Measurements from ENCODE around the gene CCDC198. TPM values are rescaled to one million over a fixed set of nuclear protein-coding genes. Genes with fewer than 3 reads are reported as not detected.
A peak's percentile ranks its signal among the peaks of the same experiment; 100 is the strongest.

CCDC198 gene
- total and polyA plus RNA-seq, 2 donors (not counting 3 experiments of a cell fraction or from before 2014, with no cell fraction given): not detected

- TF ChIP-seq JUN (IDR thresholded peaks at IDR 0.05; ENCODE audit: borderline replicate concordance, insufficient read depth, insufficient read length, low read depth) (peak; percentile 24), GATA2 (IDR thresholded peaks at IDR 0.05; ENCODE audit: insufficient read depth, insufficient read length, low read depth, low read length) (no peak), FOS (IDR thresholded peaks at IDR 0.05; ENCODE audit: borderline replicate concordance, insufficient read depth, low read length) (peak; percentile 17)
- no peaks in the 10 kb centered on the region for H3K36me3 ChIP-seq (ENCODE audit: control insufficient read depth in 2 of 2, extremely low read depth in 1 of 2, insufficient read depth in 2 of 2, low read length in 2 of 2)
- no peak overlapping the region for H3K27ac ChIP-seq (ENCODE audit: insufficient read depth, low read depth, low read length)
- no peak for DNase-seq (ENCODE audit: low read depth, low spot score)
- H3K9me1 ChIP-seq (replicated peaks; ENCODE audit: control insufficient read depth, extremely low read depth, insufficient read depth, low read length): no peaks in the 10 kb centered on the region
- no peak for FAIRE-seq
- BruUV-seq (replicated peaks): no TSS peak
- no peaks in the 10 kb centered on the region for H4K20me1 ChIP-seq (replicated peaks; ENCODE audit: control insufficient read depth, extremely low read depth, insufficient read depth, low read length)
- CTCF ChIA-PET: no interaction called here
- no peak overlapping the region for H3K4me3 ChIP-seq (replicated peaks in 1 of 3; ENCODE audit: insufficient read depth in 1 of 3, low read depth in 1 of 3, low read length in 3 of 3)
- H3K9ac ChIP-seq (replicated peaks; ENCODE audit: extremely low read depth, insufficient read depth, low read length): no peak overlapping the region
- POLR2A ChIA-PET: no interaction called here
- peaks cover 0 to 6% of the 10 kb centered on the region in 2 experiments for H3K27me3 ChIP-seq (ENCODE audit: control insufficient read depth in 2 of 2, insufficient read depth in 2 of 2, low read length in 2 of 2)
- no peak overlapping the region for H3K4me2 ChIP-seq (ENCODE audit: insufficient read depth, low read length)
- H3K4me1 ChIP-seq (ENCODE audit: control insufficient read depth, extremely low read depth, insufficient read depth, low read length): no peaks in the 10 kb centered on the region
- intact Hi-C loops (cut with micrococcal nuclease): no loop called here
- H3K9me3 ChIP-seq (replicated peaks; ENCODE audit: control insufficient read depth, insufficient read depth, low read length): no peaks in the 10 kb centered on the region
- dilution Hi-C loops (cut with MboI; ENCODE audit: extremely low pct_ligation_motif_present, low sequenced_read_pairs): no loop called here
- no peak overlapping the region for H2AFZ ChIP-seq (ENCODE audit: low read depth, low read length)
- H3K79me2 ChIP-seq (ENCODE audit: control insufficient read depth, insufficient read depth, low read length): no peaks in the 10 kb centered on the region
These were observed 798 bp downstream of the CCDC198 start for GRCh38 chr14:57492859-57493258.

- ChIA-PET POLR2A (no interaction called here), CTCF (no interaction called here)
- intact Hi-C loops (cut with micrococcal nuclease) (no loop called here), dilution Hi-C loops (cut with MboI; ENCODE audit: extremely low pct_ligation_motif_present, low sequenced_read_pairs) (no loop called here)
- Histone ChIP-seq H3K4me2 (ENCODE audit: insufficient read depth, low read length) (no peak overlapping the region), H2AFZ (ENCODE audit: low read depth, low read length) (no peak overlapping the region), H3K36me3 (ENCODE audit: control insufficient read depth in 2 of 2, extremely low read depth in 1 of 2, insufficient read depth in 2 of 2, low read length in 2 of 2) (no peaks in the 10 kb centered on the region), H3K27ac (ENCODE audit: insufficient read depth, low read depth, low read length) (no peak overlapping the region), H3K9me3 (replicated peaks; ENCODE audit: control insufficient read depth, insufficient read depth, low read length) (no peaks in the 10 kb centered on the region), H4K20me1 (replicated peaks; ENCODE audit: control insufficient read depth, extremely low read depth, insufficient read depth, low read length) (no peaks in the 10 kb centered on the region), H3K79me2 (ENCODE audit: control insufficient read depth, insufficient read depth, low read length) (no peaks in the 10 kb centered on the region), H3K4me1 (ENCODE audit: control insufficient read depth, extremely low read depth, insufficient read depth, low read length) (no peaks in the 10 kb centered on the region), H3K9me1 (replicated peaks; ENCODE audit: control insufficient read depth, extremely low read depth, insufficient read depth, low read length) (no peaks in the 10 kb centered on the region), H3K4me3 (replicated peaks in 1 of 3; ENCODE audit: insufficient read depth in 1 of 3, low read depth in 1 of 3, low read length in 3 of 3) (no peak overlapping the region), H3K9ac (replicated peaks; ENCODE audit: extremely low read depth, insufficient read depth, low read length) (no peak overlapping the region), H3K27me3 (ENCODE audit: control insufficient read depth in 2 of 2, insufficient read depth in 2 of 2, low read length in 2 of 2) (peaks cover 0 to 3% of the 10 kb centered on the region in 2 experiments)
- BruUV-seq (replicated peaks): no TSS peak
- FAIRE-seq (no peak), DNase-seq (ENCODE audit: low read depth, low spot score) (no peak)
- TF ChIP-seq MAX (IDR thresholded peaks at IDR 0.05; ENCODE audit: insufficient read depth, insufficient read length) (no peak), FOS (IDR thresholded peaks at IDR 0.05; ENCODE audit: borderline replicate concordance, insufficient read depth, low read length) (no peak), EZH2 (IDR thresholded peaks at IDR 0.05; ENCODE audit: borderline replicate concordance, low read depth, low read length, severe bottlenecking) (no peak), JUN (IDR thresholded peaks at IDR 0.05; ENCODE audit: borderline replicate concordance, insufficient read depth, insufficient read length, low read depth) (no peak), POLR2AphosphoS5 (IDR thresholded peaks at IDR 0.05; ENCODE audit: insufficient read depth, low read depth, low read length) (no peak)
These were observed 2.0 kb downstream of the CCDC198 start for GRCh38 chr14:57491640-57492039.
